BLaER1 treated with 17β-estradiol and CSF1 and Interleukin-3, amounts not matched to agents 10 nM and 100 nM (cell line): Measurements from ENCODE around the gene EPHA6.
A peak's percentile ranks its signal among the peaks of the same experiment; 100 is the strongest.

ENCODE experiments used
- H3K27ac ChIP-seq, 11 experiments: shearing (Covaris generic); formaldehyde crosslinking; 2 replicates each; pipeline ENCODE4 v1.8.1; 2022
- H3K27me3 ChIP-seq, 11 experiments: shearing (Covaris generic); formaldehyde crosslinking; 2 replicates each; pipeline ENCODE4 v1.8.1; 2022
- H3K36me3 ChIP-seq, 11 experiments: shearing (Covaris generic); formaldehyde crosslinking; 2 replicates each; pipeline ENCODE4 v1.8.1; 2022
- H3K4me1 ChIP-seq, 10 experiments: shearing (Covaris generic); formaldehyde crosslinking; 2 replicates each; pipeline ENCODE4 v1.8.1; 2022
- H3K4me2 ChIP-seq, 11 experiments: shearing (Covaris generic); formaldehyde crosslinking; 2 replicates each; pipeline ENCODE4 v1.8.1; 2022
- H3K4me3 ChIP-seq, 10 experiments: shearing (Covaris generic); formaldehyde crosslinking; 2 replicates each; pipeline ENCODE4 v1.8.1; 2022
- H3K9ac ChIP-seq, 11 experiments: shearing (Covaris generic); formaldehyde crosslinking; 2 replicates each; pipeline ENCODE4 v1.8.1; 2022
- H3K9me3 ChIP-seq, 11 experiments: shearing (Covaris generic); formaldehyde crosslinking; replicated peaks in 1 of 11; 2 replicates each; pipeline ENCODE4 v1.8.1; 2022
- H4K20me1 ChIP-seq, 11 experiments: shearing (Covaris generic); formaldehyde crosslinking; 2 replicates each; pipeline ENCODE4 v1.8.1; 2022
- Cebpa-rat ChIP-seq, 11 experiments: shearing (Covaris generic); IDR thresholded peaks; 2 replicates each; pipeline ENCODE4 v1.8.1; 2022

EPHA6 gene

GRCh38 chr3:97719156-97719821 lies 904.9 kb downstream of the EPHA6 start:
- H4K20me1 ChIP-seq, result no peaks in the 10 kb centered on the region
- H3K9ac ChIP-seq, result no peak overlapping the region
- H3K4me1 ChIP-seq, result no peaks in the 10 kb centered on the region
- no peak for TF ChIP-seq Cebpa-rat (IDR thresholded peaks at IDR 0.05)
- H3K27ac ChIP-seq, result no peak overlapping the region
- no peak overlapping the region for H3K4me3 ChIP-seq
- no peaks in the 10 kb centered on the region for H3K27me3 ChIP-seq
- H3K4me2 ChIP-seq, result no peak overlapping the region
- H3K9me3 ChIP-seq, result no peaks in the 10 kb centered on the region
- H3K36me3 ChIP-seq, result no peaks in the 10 kb centered on the region

- Histone ChIP-seq H3K27me3 (no peaks in the 10 kb centered on the region), H3K9ac (no peak overlapping the region), H3K36me3 (no peaks in the 10 kb centered on the region), H3K4me3 (no peak overlapping the region), H3K9me3 (no peaks in the 10 kb centered on the region), H3K4me1 (no peaks in the 10 kb centered on the region), H4K20me1 (no peaks in the 10 kb centered on the region), H3K27ac (no peak overlapping the region), H3K4me2 (no peak overlapping the region)
- TF ChIP-seq Cebpa-rat (IDR thresholded peaks at IDR 0.05), result no peak
These were observed 906.0 kb downstream of the EPHA6 start for GRCh38 chr3:97720417-97720816.

- Histone ChIP-seq H4K20me1 (no peaks in the 10 kb centered on the region), H3K27ac (no peak overlapping the region), H3K4me1 (no peaks in the 10 kb centered on the region), H3K9me3 (no peaks in the 10 kb centered on the region), H3K27me3 (no peaks in the 10 kb centered on the region), H3K4me2 (no peak overlapping the region), H3K9ac (no peak overlapping the region), H3K36me3 (no peaks in the 10 kb centered on the region), H3K4me3 (no peak overlapping the region)
- no peak for TF ChIP-seq Cebpa-rat (IDR thresholded peaks at IDR 0.05)
These were observed 907.1 kb downstream of the EPHA6 start for GRCh38 chr3:97721446-97721845.

GRCh38 chr3:97736928-97737327 lies 922.5 kb downstream of the EPHA6 start:
- Histone ChIP-seq H3K27me3 (no peaks in the 10 kb centered on the region), H3K9me3 (no peaks in the 10 kb centered on the region), H3K27ac (no peak overlapping the region), H3K4me1 (no peaks in the 10 kb centered on the region), H3K36me3 (no peaks in the 10 kb centered on the region), H3K4me3 (no peak overlapping the region), H3K9ac (no peak overlapping the region), H3K4me2 (no peak overlapping the region), H4K20me1 (no peaks in the 10 kb centered on the region)
- TF ChIP-seq Cebpa-rat (IDR thresholded peaks at IDR 0.05), result no peak

- Histone ChIP-seq H3K36me3 (no peaks in the 10 kb centered on the region), H3K27ac (no peak overlapping the region), H3K9ac (no peak overlapping the region), H3K4me2 (no peak overlapping the region), H3K9me3 (no peaks in the 10 kb centered on the region), H4K20me1 (no peaks in the 10 kb centered on the region), H3K4me3 (no peak overlapping the region), H3K27me3 (no peaks in the 10 kb centered on the region), H3K4me1 (no peaks in the 10 kb centered on the region)
- TF ChIP-seq Cebpa-rat (IDR thresholded peaks at IDR 0.05), result no peak
These were observed 924.4 kb downstream of the EPHA6 start for GRCh38 chr3:97738761-97739160.

GRCh38 chr3:97742036-97742435 lies 927.6 kb downstream of the EPHA6 start:
- H3K9ac ChIP-seq, result no peak overlapping the region
- H3K27ac ChIP-seq, result no peak overlapping the region
- no peak overlapping the region for H3K4me2 ChIP-seq
- H3K4me1 ChIP-seq, result no peaks in the 10 kb centered on the region
- no peak overlapping the region for H3K4me3 ChIP-seq
- H3K27me3 ChIP-seq, result no peaks in the 10 kb centered on the region
- H3K9me3 ChIP-seq, result no peaks in the 10 kb centered on the region
- no peaks in the 10 kb centered on the region for H4K20me1 ChIP-seq
- no peak for TF ChIP-seq Cebpa-rat (IDR thresholded peaks at IDR 0.05)
- no peaks in the 10 kb centered on the region for H3K36me3 ChIP-seq

- no peak overlapping the region for H3K9ac ChIP-seq
- no peaks in the 10 kb centered on the region for H4K20me1 ChIP-seq
- TF ChIP-seq Cebpa-rat (IDR thresholded peaks at IDR 0.05), result no peak
- H3K4me1 ChIP-seq, result no peaks in the 10 kb centered on the region
- no peaks in the 10 kb centered on the region for H3K27me3 ChIP-seq
- no peaks in the 10 kb centered on the region for H3K36me3 ChIP-seq
- H3K4me3 ChIP-seq, result no peak overlapping the region
- no peaks in the 10 kb centered on the region for H3K9me3 ChIP-seq
- H3K4me2 ChIP-seq, result no peak overlapping the region
- no peak overlapping the region for H3K27ac ChIP-seq
These were observed 929.9 kb downstream of the EPHA6 start for GRCh38 chr3:97744289-97744688.

- H3K4me3 ChIP-seq, result peak overlapping the region; percentile 59 to 74 (median 70)
- H3K9ac ChIP-seq, result peak overlapping the region; percentile 49 to 75 (median 69); a peak in 21 of 22 replicates
- no peaks in the 10 kb centered on the region; a peak in 2 of 22 replicates for H3K27me3 ChIP-seq
- H3K36me3 ChIP-seq, result no peaks in the 10 kb centered on the region
- H3K27ac ChIP-seq, result peak overlapping the region; percentile 9 to 73 (median 58); a peak in 21 of 22 replicates
- TF ChIP-seq Cebpa-rat (IDR thresholded peaks at IDR 0.05), result no peak
- H3K4me2 ChIP-seq, result peak overlapping the region; percentile 57 to 81 (median 69)
- peaks cover 0 to 8% (median 0%) of the 10 kb centered on the region in 11 experiments; a peak in 2 of 22 replicates for H3K9me3 ChIP-seq
- H4K20me1 ChIP-seq, result no peaks in the 10 kb centered on the region
- peaks cover 0 to 12% (median 8%) of the 10 kb centered on the region in 10 experiments; a peak in 13 of 20 replicates for H3K4me1 ChIP-seq
These were observed 949.4 kb downstream of the EPHA6 start for GRCh38 chr3:97763586-97764406.

GRCh38 chr3:97764407-97765238 lies 950.2 kb downstream of the EPHA6 start, which contains the start of gene ARL6:
ARL6 (plus strand) TSS chr3:97764758; CDS start chr3:97768108, 3,350 bp downstream.
- peak within 1 kb of the TSS; percentile 57 to 81 (median 69) for H3K4me2 ChIP-seq
- peaks cover 0 to 12% (median 8%) of the 10 kb centered on the region in 10 experiments; a peak in 13 of 20 replicates for H3K4me1 ChIP-seq
- no peaks in the 10 kb centered on the region for H4K20me1 ChIP-seq
- H3K27me3 ChIP-seq, result no peaks in the 10 kb centered on the region; a peak in 2 of 22 replicates
- TF ChIP-seq Cebpa-rat (IDR thresholded peaks at IDR 0.05), result no peak
- peak within 1 kb of the TSS; percentile 59 to 74 (median 70) for H3K4me3 ChIP-seq
- peak within 1 kb of the TSS; percentile 49 to 75 (median 69); a peak in 21 of 22 replicates for H3K9ac ChIP-seq
- peak within 1 kb of the TSS; percentile 9 to 73 (median 58); a peak in 21 of 22 replicates for H3K27ac ChIP-seq
- peaks cover 0 to under 1% (median 0%) of the 10 kb centered on the region in 11 experiments; a peak in 2 of 22 replicates for H3K36me3 ChIP-seq
- peaks cover 0 to 8% (median 0%) of the 10 kb centered on the region in 11 experiments; a peak in 2 of 22 replicates for H3K9me3 ChIP-seq
